OCI-LY1 (cell line): ENCODE measurements around the gene FNBP1.

Experiments
- EZH2 ChIP-seq: fragments of 200-600 bp; sonication (generic), shearing (Covaris generic); IDR thresholded peaks from 2 replicates; pipeline ENCODE4 v1.8.0; 2017; ENCODE audit warnings: borderline replicate concordance, mixed run types, mild to moderate bottlenecking, antibody characterized with exemption, low read length, moderate library complexity, mixed read lengths
- TF ChIP-seq, protein P1 (sequence below): fragments of 200-600 bp; sonication (generic), shearing (Covaris generic); IDR thresholded peaks from 2 replicates; pipeline ENCODE4 v1.5.1; 2017; ENCODE audit warnings: mild to moderate bottlenecking, antibody characterized with exemption, low read length, moderate library complexity, mixed read lengths

DNA sequence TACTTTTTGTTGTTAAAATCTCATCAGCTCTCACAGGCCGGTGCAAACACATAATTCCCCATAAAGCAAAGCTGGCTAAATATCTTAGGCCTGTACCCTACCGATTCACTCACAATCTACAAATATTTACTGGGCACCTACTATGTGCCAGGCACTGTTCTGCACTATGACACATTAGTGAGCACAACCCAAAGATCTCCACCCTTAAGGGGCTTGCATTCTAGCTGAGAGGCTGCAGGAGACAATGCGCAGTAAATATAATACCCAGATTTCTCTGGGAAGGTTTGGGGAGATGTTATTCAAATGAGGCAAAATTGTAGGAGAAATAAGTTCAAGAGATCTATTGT lies 53.7 kb downstream of the FNBP1 start:
- TF ChIP-seq, protein P1, sequence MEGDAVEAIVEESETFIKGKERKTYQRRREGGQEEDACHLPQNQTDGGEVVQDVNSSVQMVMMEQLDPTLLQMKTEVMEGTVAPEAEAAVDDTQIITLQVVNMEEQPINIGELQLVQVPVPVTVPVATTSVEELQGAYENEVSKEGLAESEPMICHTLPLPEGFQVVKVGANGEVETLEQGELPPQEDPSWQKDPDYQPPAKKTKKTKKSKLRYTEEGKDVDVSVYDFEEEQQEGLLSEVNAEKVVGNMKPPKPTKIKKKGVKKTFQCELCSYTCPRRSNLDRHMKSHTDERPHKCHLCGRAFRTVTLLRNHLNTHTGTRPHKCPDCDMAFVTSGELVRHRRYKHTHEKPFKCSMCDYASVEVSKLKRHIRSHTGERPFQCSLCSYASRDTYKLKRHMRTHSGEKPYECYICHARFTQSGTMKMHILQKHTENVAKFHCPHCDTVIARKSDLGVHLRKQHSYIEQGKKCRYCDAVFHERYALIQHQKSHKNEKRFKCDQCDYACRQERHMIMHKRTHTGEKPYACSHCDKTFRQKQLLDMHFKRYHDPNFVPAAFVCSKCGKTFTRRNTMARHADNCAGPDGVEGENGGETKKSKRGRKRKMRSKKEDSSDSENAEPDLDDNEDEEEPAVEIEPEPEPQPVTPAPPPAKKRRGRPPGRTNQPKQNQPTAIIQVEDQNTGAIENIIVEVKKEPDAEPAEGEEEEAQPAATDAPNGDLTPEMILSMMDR = no peak
- TF ChIP-seq EZH2 = no peak
